Activated CD4-positive, alpha-beta T cell treated with anti-CD3 and anti-CD28 coated beads for 36 hours (primary cell): Measurements from ENCODE around the gene SERGEF. TPM values are rescaled to one million over a fixed set of nuclear protein-coding genes. Genes with fewer than 3 reads are reported as not detected.
A peak's percentile ranks its signal among the peaks of the same experiment; 100 is the strongest.
"Not testable (repeated sequence)": the region's sequence is repeated elsewhere in the genome, so short reads cannot be mapped to it uniquely, and the experiment has no call there.

Experiments
- ATAC-seq: fragments of 200-7000 bp; cut with Tn5 transposase; one replicate; pipeline ENCODE4 v1.10.0; 2021; ENCODE audit warnings: mild to moderate bottlenecking, moderate library complexity
- CTCF ChIA-PET: fragments of 350-600 bp; sonication (Branson Sonifier 250); formaldehyde crosslinking; loops from one replicate; lab custom pipeline; 2021; ENCODE audit warnings: antibody characterized with exemption; lab: Charles Lee
- POLR2A ChIA-PET: fragments of 350-600 bp; sonication (Branson Sonifier 250); formaldehyde crosslinking; loops from one replicate; lab custom pipeline; 2021; ENCODE audit warnings: antibody characterized with exemption, inconsistent platforms; lab: Charles Lee
- DNase-seq: peaks from one replicate; pipeline ENCODE4 v3.0.0-alpha.2; 2020
- H3K27ac Mint-ChIP-seq: one replicate; pipeline ENCODE4 v1.8.0; 2021; ENCODE audit warnings: mixed read lengths
- H3K27me3 Mint-ChIP-seq: one replicate; pipeline ENCODE4 v1.8.0; 2021; ENCODE audit warnings: mixed read lengths
- H3K36me3 Mint-ChIP-seq: one replicate; pipeline ENCODE4 v1.8.0; 2021; ENCODE audit warnings: low read depth, mixed read lengths
- H3K4me1 Mint-ChIP-seq: one replicate; pipeline ENCODE4 v1.8.0; 2021; ENCODE audit warnings: mixed read lengths
- H3K4me3 Mint-ChIP-seq: one replicate; pipeline ENCODE4 v1.8.0; 2021; ENCODE audit warnings: mild to moderate bottlenecking, moderate library complexity, mixed read lengths
- H3K9me3 Mint-ChIP-seq: one replicate; pipeline ENCODE4 v1.8.0; 2021; ENCODE audit warnings: low read depth, mixed read lengths
- intact Hi-C, 2 experiments: fragments of 100-400 bp; cut with DNase I in 1 of 2; cut with micrococcal nuclease in 1 of 2; formaldehyde crosslinking; loops; one replicate each; pipeline versions ENCODE4 v1.14.2 to v1.15.1; 2022 to 2024; cut with DNase I, micrococcal nuclease
- total RNA-seq, 2 experiments: library from RNA; stranded (reverse); gene quantifications; one replicate each; pipeline ENCODE4 v1.2.3, GENCODE V29; 2021

The SERGEF gene
- total RNA-seq, 2 experiments from 2014 or later: 47.5 to 57.5 TPM

- no peak overlapping the region for H3K27ac Mint-ChIP-seq
- ChIA-PET CTCF (interaction anchor here (1.5 kb wide), 1 partner anchor 175 kb away, joined by 9 read pairs; no protein-coding TSS in a partner anchor), POLR2A (no interaction called here)
- H3K9me3 Mint-ChIP-seq: no peaks in the 10 kb centered on the region
- H3K36me3 Mint-ChIP-seq: peaks cover 3% of the 10 kb centered on the region
- intact Hi-C loops: no loop called here
- ATAC-seq: no peak
- peak; percentile 36 for DNase-seq
- no peaks in the 10 kb centered on the region for H3K27me3 Mint-ChIP-seq
- no peak overlapping the region for H3K4me3 Mint-ChIP-seq
- no peaks in the 10 kb centered on the region for H3K4me1 Mint-ChIP-seq
Measured at GRCh38 chr11:17906436-17906835, 106.4 kb downstream of the SERGEF start.

- ChIA-PET CTCF (interaction anchor here (1.5 kb wide), 1 partner anchor 174 kb away, joined by 9 read pairs; no protein-coding TSS in a partner anchor), POLR2A (no interaction called here)
- Mint-ChIP-seq H3K9me3 (no peaks in the 10 kb centered on the region), H3K36me3 (peaks cover 5% of the 10 kb centered on the region), H3K4me1 (no peaks in the 10 kb centered on the region), H3K4me3 (no peak overlapping the region), H3K27ac (no peak overlapping the region), H3K27me3 (no peaks in the 10 kb centered on the region)
- ATAC-seq (no peak), DNase-seq (no peak)
- intact Hi-C loops: no loop called here
Measured at GRCh38 chr11:17905477-17905876, 107.4 kb downstream of the SERGEF start.

GRCh38 chr11:17901481-17901880 lies 111.4 kb downstream of the SERGEF start:
- H3K27me3 Mint-ChIP-seq: no peaks in the 10 kb centered on the region
- intact Hi-C loops: no loop called here
- no peak overlapping the region for H3K27ac Mint-ChIP-seq
- no peaks in the 10 kb centered on the region for H3K4me1 Mint-ChIP-seq
- no peak for ATAC-seq
- no peak for DNase-seq
- H3K4me3 Mint-ChIP-seq: no peak overlapping the region
- H3K36me3 Mint-ChIP-seq: peaks cover 5% of the 10 kb centered on the region
- CTCF ChIA-PET: no interaction called here
- H3K9me3 Mint-ChIP-seq: no peaks in the 10 kb centered on the region
- POLR2A ChIA-PET: no interaction called here

GRCh38 chr11:17898782-17899181 lies 114.1 kb downstream of the SERGEF start:
- H3K36me3 Mint-ChIP-seq: peaks cover 5% of the 10 kb centered on the region
- H3K27ac Mint-ChIP-seq: no peak overlapping the region
- DNase-seq (no peak), ATAC-seq (no peak)
- CTCF ChIA-PET: interaction anchor here (0.9 to 1.0 kb wide), 2 partner anchors 10 to 22 kb away, joined by 3 to 7 read pairs; no protein-coding TSS in a partner anchor
- no peaks in the 10 kb centered on the region for H3K4me1 Mint-ChIP-seq
- POLR2A ChIA-PET: no interaction called here
- intact Hi-C loops: no loop called here
- no peaks in the 10 kb centered on the region for H3K27me3 Mint-ChIP-seq
- no peak overlapping the region for H3K4me3 Mint-ChIP-seq
- H3K9me3 Mint-ChIP-seq: no peaks in the 10 kb centered on the region

- Mint-ChIP-seq H3K4me3 (no peak overlapping the region), H3K27ac (no peak overlapping the region), H3K27me3 (no peaks in the 10 kb centered on the region), H3K9me3 (no peaks in the 10 kb centered on the region), H3K4me1 (no peaks in the 10 kb centered on the region), H3K36me3 (peaks cover 5% of the 10 kb centered on the region)
- DNase-seq: no peak
- ChIA-PET POLR2A (no interaction called here), CTCF (interaction anchor here (0.7 to 1.0 kb wide), 3 partner anchors 9 to 824 kb away, joined by 3 to 7 read pairs (median 3); no protein-coding TSS in a partner anchor)
- intact Hi-C loops: no loop called here
- no peak for ATAC-seq
Measured at GRCh38 chr11:17898071-17898470, 114.8 kb downstream of the SERGEF start.

- Mint-ChIP-seq H3K27me3 (no peaks in the 10 kb centered on the region), H3K36me3 (peaks cover 5% of the 10 kb centered on the region), H3K4me1 (no peaks in the 10 kb centered on the region), H3K27ac (no peak overlapping the region), H3K9me3 (no peaks in the 10 kb centered on the region), H3K4me3 (no peak overlapping the region)
- DNase-seq (no peak), ATAC-seq (no peak)
- ChIA-PET CTCF (interaction anchor here (0.7 kb wide), 1 partner anchor 825 kb away, joined by 3 read pairs; no protein-coding TSS in a partner anchor), POLR2A (no interaction called here)
- intact Hi-C loops: no loop called here
Measured at GRCh38 chr11:17897495-17897894, 115.4 kb downstream of the SERGEF start.

- H3K4me3 Mint-ChIP-seq, H3K36me3 Mint-ChIP-seq, H3K27ac Mint-ChIP-seq, H3K9me3 Mint-ChIP-seq, H3K27me3 Mint-ChIP-seq, intact Hi-C loops, POLR2A ChIA-PET, H3K4me1 Mint-ChIP-seq, ATAC-seq, DNase-seq, CTCF ChIA-PET: not testable (repeated sequence)
Measured at GRCh38 chr11:17896496-17897151, 116.2 kb downstream of the SERGEF start.

GRCh38 chr11:17894929-17895658 lies 117.8 kb downstream of the SERGEF start:
- ATAC-seq: no peak
- DNase-seq: no peak
- intact Hi-C loops: no loop called here
- POLR2A ChIA-PET: no interaction called here
- no peaks in the 10 kb centered on the region for H3K27me3 Mint-ChIP-seq
- CTCF ChIA-PET: interaction anchor here (0.5 to 1.4 kb wide), 2 partner anchors 33 to 827 kb away, joined by 3 read pairs; no protein-coding TSS in a partner anchor
- no peak overlapping the region for H3K4me3 Mint-ChIP-seq
- no peaks in the 10 kb centered on the region for H3K4me1 Mint-ChIP-seq
- H3K9me3 Mint-ChIP-seq: no peaks in the 10 kb centered on the region
- H3K27ac Mint-ChIP-seq: no peak overlapping the region
- H3K36me3 Mint-ChIP-seq: no peaks in the 10 kb centered on the region

- no peaks in the 10 kb centered on the region for H3K4me1 Mint-ChIP-seq
- H3K27me3 Mint-ChIP-seq: no peaks in the 10 kb centered on the region
- CTCF ChIA-PET: interaction anchor here (1.3 kb wide), 1 partner anchor 161 kb away, joined by 3 read pairs; no protein-coding TSS in a partner anchor
- POLR2A ChIA-PET: no interaction called here
- no peak overlapping the region for H3K4me3 Mint-ChIP-seq
- ATAC-seq (no peak), DNase-seq (no peak)
- intact Hi-C loops: no loop called here
- H3K36me3 Mint-ChIP-seq: no peaks in the 10 kb centered on the region
- no peaks in the 10 kb centered on the region for H3K9me3 Mint-ChIP-seq
- H3K27ac Mint-ChIP-seq: no peak overlapping the region
Measured at GRCh38 chr11:17892409-17892808, 120.4 kb downstream of the SERGEF start.

- H3K4me3 Mint-ChIP-seq: no peak overlapping the region
- H3K9me3 Mint-ChIP-seq: no peaks in the 10 kb centered on the region
- POLR2A ChIA-PET: no interaction called here
- H3K27ac Mint-ChIP-seq: no peak overlapping the region
- ATAC-seq (no peak), DNase-seq (no peak)
- no peaks in the 10 kb centered on the region for H3K36me3 Mint-ChIP-seq
- CTCF ChIA-PET: no interaction called here
- intact Hi-C loops: no loop called here
- H3K27me3 Mint-ChIP-seq: no peaks in the 10 kb centered on the region
- no peaks in the 10 kb centered on the region for H3K4me1 Mint-ChIP-seq
Measured at GRCh38 chr11:17890325-17890724, 122.5 kb downstream of the SERGEF start.

- H3K27ac Mint-ChIP-seq: no peak overlapping the region
- no peak overlapping the region for H3K4me3 Mint-ChIP-seq
- no peaks in the 10 kb centered on the region for H3K4me1 Mint-ChIP-seq
- ChIA-PET POLR2A (no interaction called here), CTCF (no interaction called here)
- H3K27me3 Mint-ChIP-seq: no peaks in the 10 kb centered on the region
- intact Hi-C loops: no loop called here
- DNase-seq: no peak
- H3K36me3 Mint-ChIP-seq: no peaks in the 10 kb centered on the region
- no peak for ATAC-seq
- H3K9me3 Mint-ChIP-seq: no peaks in the 10 kb centered on the region
Measured at GRCh38 chr11:17887779-17888178, 125.1 kb downstream of the SERGEF start.

GRCh38 chr11:17883946-17884345 lies 128.9 kb downstream of the SERGEF start:
- H3K36me3 Mint-ChIP-seq: no peaks in the 10 kb centered on the region
- H3K4me3 Mint-ChIP-seq: no peak overlapping the region
- no peak for ATAC-seq
- H3K27ac Mint-ChIP-seq: no peak overlapping the region
- intact Hi-C loops: no loop called here
- H3K4me1 Mint-ChIP-seq: no peaks in the 10 kb centered on the region
- H3K9me3 Mint-ChIP-seq: no peaks in the 10 kb centered on the region
- no peaks in the 10 kb centered on the region for H3K27me3 Mint-ChIP-seq
- POLR2A ChIA-PET: no interaction called here
- DNase-seq: no peak
- CTCF ChIA-PET: no interaction called here
